ENCODE results near the gene RNU2-1. TPM values are rescaled to one million over a fixed set of nuclear protein-coding genes. Genes with fewer than 3 reads are reported as not detected.

Gene RNU2-1
- total RNA-seq, 8 experiments from 2014 or later: not detected

GRCh38 chr17:43224146-43224705, 9.6 kb downstream of the RNU2-1 start:
- in situ Hi-C loops (cut with MboI; ENCODE audit: low pct_unique_long_range_greater_than_20kb in 2 of 9, low sequenced_read_pairs in 9 of 9, unreplicated experiment in 9 of 9): loop anchor here in 2 of 9 experiments (25.0 kb wide), 1 partner anchor 88 kb away; no protein-coding TSS in a partner anchor
- no peak overlapping the region for H3K27ac ChIP-seq
- H3K4me1 ChIP-seq (replicated peaks in 1 of 2): no peaks in the 10 kb centered on the region
- H3K4me3 ChIP-seq: no peak overlapping the region
- ATAC-seq (replicated peaks in 6 of 8): no peak
- 38 to 100% (median 91%) methylated on average over 1 to 6 of the region's 7 CpGs; no CpG with 5 or more reads in 5 of the 10 experiments for WGBS, 10 experiments

GRCh38 chr17:43220511-43221125, 13.2 kb downstream of the RNU2-1 start:
- H3K4me1 ChIP-seq (replicated peaks in 1 of 2): no peaks in the 10 kb centered on the region
- H3K4me3 ChIP-seq: no peak overlapping the region
- H3K27ac ChIP-seq: no peak overlapping the region
- no peak for ATAC-seq (replicated peaks in 6 of 8)
- in situ Hi-C loops (cut with MboI; ENCODE audit: low pct_unique_long_range_greater_than_20kb in 2 of 9, low sequenced_read_pairs in 9 of 9, unreplicated experiment in 9 of 9): loop anchor here in 2 of 9 experiments (25.0 kb wide), 1 partner anchor 92 kb away; no protein-coding TSS in a partner anchor
- WGBS, 10 experiments: 67 to 100% (median 71%) methylated on average over 1 to 8 of the region's 9 CpGs; no CpG with 5 or more reads in 2 of the 10 experiments

- in situ Hi-C loops (cut with MboI; ENCODE audit: low pct_unique_long_range_greater_than_20kb in 2 of 9, low sequenced_read_pairs in 9 of 9, unreplicated experiment in 9 of 9): loop anchor here in 2 of 9 experiments (25.0 kb wide), 1 partner anchor 92 kb away; no protein-coding TSS in a partner anchor
- H3K27ac ChIP-seq: no peak overlapping the region
- H3K4me3 ChIP-seq: no peak overlapping the region
- H3K4me1 ChIP-seq (replicated peaks in 1 of 2): no peaks in the 10 kb centered on the region
- 0 to 92% (median 64%) methylated on average over 1 to 5 of the region's 8 CpGs for WGBS, 10 experiments
- ATAC-seq (replicated peaks in 6 of 8): no peak
Observed at GRCh38 chr17:43219746-43220380, 13.9 kb downstream of the RNU2-1 start.

GRCh38 chr17:43219001-43219400, 14.8 kb downstream of the RNU2-1 start:
- no peak overlapping the region for H3K4me3 ChIP-seq
- H3K4me1 ChIP-seq (replicated peaks in 1 of 2): no peaks in the 10 kb centered on the region
- H3K27ac ChIP-seq: no peak overlapping the region
- WGBS, 10 experiments: 76 to 100% (median 94%) methylated on average over 1 to 2 of the region's 2 CpGs; no CpG with 5 or more reads in 5 of the 10 experiments
- in situ Hi-C loops (cut with MboI; ENCODE audit: low pct_unique_long_range_greater_than_20kb in 2 of 9, low sequenced_read_pairs in 9 of 9, unreplicated experiment in 9 of 9): loop anchor here in 2 of 9 experiments (25.0 kb wide), 1 partner anchor 93 kb away; no protein-coding TSS in a partner anchor
- ATAC-seq (replicated peaks in 6 of 8): no peak

GRCh38 chr17:43217614-43218087, 16.1 kb downstream of the RNU2-1 start:
- WGBS, 10 experiments: 100% methylated on average over 1 to 2 of the region's 2 CpGs; no CpG with 5 or more reads in 8 of the 10 experiments
- H3K4me1 ChIP-seq (replicated peaks in 1 of 2): no peaks in the 10 kb centered on the region
- ATAC-seq (replicated peaks in 6 of 8): no peak
- H3K4me3 ChIP-seq: no peak overlapping the region
- in situ Hi-C loops (cut with MboI; ENCODE audit: low pct_unique_long_range_greater_than_20kb in 2 of 9, low sequenced_read_pairs in 9 of 9, unreplicated experiment in 9 of 9): loop anchor here in 2 of 9 experiments (25.0 kb wide), 1 partner anchor 95 kb away; no protein-coding TSS in a partner anchor
- H3K27ac ChIP-seq: no peak overlapping the region

GRCh38 chr17:43216762-43217613, 16.8 kb downstream of the RNU2-1 start:
- WGBS, 10 experiments: 57 to 100% (median 72%) methylated on average over 1 to 2 of the region's 4 CpGs; no CpG with 5 or more reads in 4 of the 10 experiments
- Histone ChIP-seq H3K27ac (no peak overlapping the region), H3K4me1 (replicated peaks in 1 of 2) (no peaks in the 10 kb centered on the region), H3K4me3 (no peak overlapping the region)
- no peak for ATAC-seq (replicated peaks in 6 of 8)
- in situ Hi-C loops (cut with MboI; ENCODE audit: low pct_unique_long_range_greater_than_20kb in 2 of 9, low sequenced_read_pairs in 9 of 9, unreplicated experiment in 9 of 9): loop anchor here in 2 of 9 experiments (25.0 kb wide), 1 partner anchor 95 kb away; no protein-coding TSS in a partner anchor

GRCh38 chr17:43216369-43216761, 17.4 kb downstream of the RNU2-1 start:
- in situ Hi-C loops (cut with MboI; ENCODE audit: low pct_unique_long_range_greater_than_20kb in 2 of 9, low sequenced_read_pairs in 9 of 9, unreplicated experiment in 9 of 9): loop anchor here in 2 of 9 experiments (25.0 kb wide), 1 partner anchor 96 kb away; no protein-coding TSS in a partner anchor
- Histone ChIP-seq H3K4me1 (replicated peaks in 1 of 2) (no peaks in the 10 kb centered on the region), H3K27ac (no peak overlapping the region), H3K4me3 (no peak overlapping the region)
- WGBS, 10 experiments: 20 to 100% (median 94%) methylated on average over 1 to 4 of the region's 4 CpGs; no CpG with 5 or more reads in 3 of the 10 experiments
- ATAC-seq (replicated peaks in 6 of 8): no peak

GRCh38 chr17:43215341-43215740, 18.4 kb downstream of the RNU2-1 start:
- in situ Hi-C loops (cut with MboI; ENCODE audit: low pct_unique_long_range_greater_than_20kb in 2 of 9, low sequenced_read_pairs in 9 of 9, unreplicated experiment in 9 of 9): loop anchor here in 2 of 9 experiments (25.0 kb wide), 1 partner anchor 97 kb away; no protein-coding TSS in a partner anchor
- 0 to 100% (median 96%) methylated on average over 1 to 3 of the region's 3 CpGs; no CpG with 5 or more reads in 4 of the 10 experiments for WGBS, 10 experiments
- Histone ChIP-seq H3K27ac (no peak overlapping the region), H3K4me3 (no peak overlapping the region), H3K4me1 (replicated peaks in 1 of 2) (no peaks in the 10 kb centered on the region)
- ATAC-seq (replicated peaks in 6 of 8): no peak

GRCh38 chr17:43213545-43213944, 20.2 kb downstream of the RNU2-1 start:
- no peak for ATAC-seq (replicated peaks in 6 of 8)
- H3K4me1 ChIP-seq (replicated peaks in 1 of 2): no peaks in the 10 kb centered on the region
- H3K4me3 ChIP-seq: no peak overlapping the region
- in situ Hi-C loops (cut with MboI; ENCODE audit: low pct_unique_long_range_greater_than_20kb in 2 of 9, low sequenced_read_pairs in 9 of 9, unreplicated experiment in 9 of 9): loop anchor here in 2 of 9 experiments (25.0 kb wide), 1 partner anchor 99 kb away; no protein-coding TSS in a partner anchor
- WGBS, 10 experiments: 40 to 100% (median 100%) methylated on average over 1 of the region's 2 CpGs; no CpG with 5 or more reads in 7 of the 10 experiments
- H3K27ac ChIP-seq: no peak overlapping the region

- ATAC-seq (replicated peaks in 6 of 8): no peak
- H3K4me1 ChIP-seq (replicated peaks in 1 of 2): no peaks in the 10 kb centered on the region
- in situ Hi-C loops (cut with MboI; ENCODE audit: low pct_unique_long_range_greater_than_20kb in 2 of 9, low sequenced_read_pairs in 9 of 9, unreplicated experiment in 9 of 9): loop anchor here in 2 of 9 experiments (25.0 kb wide), 1 partner anchor 99 kb away; no protein-coding TSS in a partner anchor
- WGBS, 10 experiments: 0 to 100% (median 81%) methylated on average over 1 to 7 of the region's 7 CpGs; no CpG with 5 or more reads in 1 of the 10 experiments
- H3K4me3 ChIP-seq: peak overlapping the region in 1 of 5 donors; percentile 37
- no peak overlapping the region for H3K27ac ChIP-seq
Observed at GRCh38 chr17:43212641-43213490, 20.9 kb downstream of the RNU2-1 start.

Measured in motor neuron (in vitro differentiated cells).